ENCODE data around the gene TOM1.

- TF ChIP-seq EP300 (IDR thresholded peaks at IDR 0.05) (no peak), POLR2A (IDR thresholded peaks at IDR 0.05) (no peak), POLR2AphosphoS5 (IDR thresholded peaks at IDR 0.05) (no peak)
- TF ChIP-seq, protein P1, sequence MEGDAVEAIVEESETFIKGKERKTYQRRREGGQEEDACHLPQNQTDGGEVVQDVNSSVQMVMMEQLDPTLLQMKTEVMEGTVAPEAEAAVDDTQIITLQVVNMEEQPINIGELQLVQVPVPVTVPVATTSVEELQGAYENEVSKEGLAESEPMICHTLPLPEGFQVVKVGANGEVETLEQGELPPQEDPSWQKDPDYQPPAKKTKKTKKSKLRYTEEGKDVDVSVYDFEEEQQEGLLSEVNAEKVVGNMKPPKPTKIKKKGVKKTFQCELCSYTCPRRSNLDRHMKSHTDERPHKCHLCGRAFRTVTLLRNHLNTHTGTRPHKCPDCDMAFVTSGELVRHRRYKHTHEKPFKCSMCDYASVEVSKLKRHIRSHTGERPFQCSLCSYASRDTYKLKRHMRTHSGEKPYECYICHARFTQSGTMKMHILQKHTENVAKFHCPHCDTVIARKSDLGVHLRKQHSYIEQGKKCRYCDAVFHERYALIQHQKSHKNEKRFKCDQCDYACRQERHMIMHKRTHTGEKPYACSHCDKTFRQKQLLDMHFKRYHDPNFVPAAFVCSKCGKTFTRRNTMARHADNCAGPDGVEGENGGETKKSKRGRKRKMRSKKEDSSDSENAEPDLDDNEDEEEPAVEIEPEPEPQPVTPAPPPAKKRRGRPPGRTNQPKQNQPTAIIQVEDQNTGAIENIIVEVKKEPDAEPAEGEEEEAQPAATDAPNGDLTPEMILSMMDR (IDR thresholded peaks at IDR 0.05): no peak
Observed at GRCh38 chr22:35335468-35335867, 35.8 kb downstream of the TOM1 start.

All from upper lobe of left lung (tissue), 4 donors.